IMR-90 (cell line): ENCODE results near the gene ZNRF3. TPM values are rescaled to one million over a fixed set of nuclear protein-coding genes. Genes with fewer than 3 reads are reported as not detected.

Experiments
- ATAC-seq: fragments of 200-7000 bp; cut with Tn5 transposase; 2 replicates; pipeline ENCODE4 v1.9.1; 2020; ENCODE audit warnings: low read depth, mild to moderate bottlenecking, moderate library complexity
- BruUV-seq: library from RNA; stranded (reverse); fragments of 400-500 nt; replicated peaks from 2 replicates; lab custom pipeline; 2021; lab: Mats Ljungman, UMichigan
- CTCF ChIA-PET: fragments of 300-600 bp; formaldehyde crosslinking; extraction: SDS; loops from one replicate; lab custom pipeline; 2021; ENCODE audit warnings: antibody characterized with exemption; lab: Yijun Ruan, JAX
- POLR2A ChIA-PET: fragments of 300-600 bp; sonication (Branson Sonifier 250); formaldehyde crosslinking; loops from one replicate; lab custom pipeline; 2022; ENCODE audit warnings: antibody characterized with exemption; ENCODE audit not compliant: unreplicated experiment; lab: Charles Lee
- DNase-seq: peaks from one replicate; pipeline ENCODE4 v3.0.0; 2013
- H2AFZ ChIP-seq: replicated peaks from 2 replicates; pipeline ENCODE3; 2013; ENCODE audit warnings: low read length, mild to moderate bottlenecking; ENCODE audit not compliant: poor library complexity
- H2AK5ac ChIP-seq: 2 replicates; pipeline ENCODE4 v1.6.1; 2013; ENCODE audit warnings: low read depth, low read length, inconsistent platforms
- H2AK9ac ChIP-seq: replicated peaks from 2 replicates; pipeline ENCODE3; 2013; ENCODE audit warnings: mild to moderate bottlenecking, low read depth, low read length, moderate library complexity; ENCODE audit not compliant: poor library complexity
- H2BK120ac ChIP-seq: 2 replicates; pipeline ENCODE4 v1.6.1; 2013; ENCODE audit warnings: low read depth, low read length, inconsistent platforms
- H2BK15ac ChIP-seq: 3 replicates; pipeline ENCODE4 v1.6.1; 2013; ENCODE audit warnings: low read depth, low read length, inconsistent platforms
- H2BK20ac ChIP-seq: 2 replicates; pipeline ENCODE4 v1.6.1; 2013; ENCODE audit warnings: low read depth, mild to moderate bottlenecking, inconsistent platforms, low read length, moderate library complexity
- H2BK5ac ChIP-seq: 2 replicates; pipeline ENCODE4 v1.6.1; 2013; ENCODE audit warnings: mild to moderate bottlenecking, low read depth, low read length, inconsistent platforms; ENCODE audit not compliant: poor library complexity, severe bottlenecking
- H3K14ac ChIP-seq: replicated peaks from 2 replicates; pipeline ENCODE4 v1.6.1; 2013; ENCODE audit warnings: low read depth, low read length, inconsistent platforms
- H3K18ac ChIP-seq: 2 replicates; pipeline ENCODE4 v1.6.1; 2013; ENCODE audit warnings: low read depth, low read length, control low read depth
- H3K23ac ChIP-seq: 2 replicates; pipeline ENCODE4 v1.6.1; 2013; ENCODE audit warnings: low read depth, low read length, inconsistent platforms
- H3K27ac ChIP-seq: 2 replicates; pipeline ENCODE4 v1.5.1; 2013; ENCODE audit warnings: mild to moderate bottlenecking, control low read depth, low read length; ENCODE audit not compliant: insufficient read depth
- H3K27me3 ChIP-seq: 2 replicates; pipeline ENCODE4 v1.6.1; 2013; ENCODE audit warnings: low read length; ENCODE audit not compliant: control insufficient read depth, insufficient read depth
- H3K36me3 ChIP-seq: 2 replicates; pipeline ENCODE4 v1.6.1; 2013; ENCODE audit warnings: low read length, mixed read lengths; ENCODE audit not compliant: control insufficient read depth, insufficient read depth
- H3K4ac ChIP-seq: 2 replicates; pipeline ENCODE4 v1.6.1; 2013; ENCODE audit warnings: low read depth, low read length, inconsistent platforms
- H3K4me1 ChIP-seq: 2 replicates; pipeline ENCODE4 v1.6.1; 2013; ENCODE audit warnings: low read length, mixed read lengths; ENCODE audit not compliant: control insufficient read depth, insufficient read depth
- H3K4me2 ChIP-seq: 2 replicates; pipeline ENCODE4 v1.6.1; 2013; ENCODE audit warnings: low read depth, mild to moderate bottlenecking, control low read depth, low read length, moderate library complexity
- H3K4me3 ChIP-seq: 2 replicates; pipeline ENCODE4 v1.5.1; 2013; ENCODE audit warnings: low read depth, mild to moderate bottlenecking, control low read depth, low read length, moderate library complexity; ENCODE audit not compliant: insufficient read depth
- H3K56ac ChIP-seq: 2 replicates; pipeline ENCODE4 v1.6.1; 2013; ENCODE audit warnings: low read length, inconsistent platforms; ENCODE audit not compliant: insufficient read depth; ENCODE audit errors: extremely low read depth
- H3K79me1 ChIP-seq, 2 experiments: 2 replicates each; pipeline ENCODE4 v1.6.1; 2013; ENCODE audit warnings: low read length in 2 of 2, inconsistent platforms in 1 of 2, low read depth in 1 of 2
- H3K9ac ChIP-seq: 2 replicates; pipeline ENCODE4 v1.6.1; 2013; ENCODE audit warnings: low read depth, low read length, control low read depth
- H3K9me1 ChIP-seq: 2 replicates; pipeline ENCODE4 v1.6.1; 2013; ENCODE audit warnings: low read length, inconsistent platforms; ENCODE audit not compliant: insufficient read depth
- H3K9me3 ChIP-seq: 2 replicates; pipeline ENCODE4 v1.6.1; 2013; ENCODE audit warnings: low read length; ENCODE audit not compliant: control insufficient read depth, insufficient read depth
- H4K20me1 ChIP-seq: 2 replicates; pipeline ENCODE4 v1.6.1; 2013; ENCODE audit warnings: low read length, inconsistent platforms; ENCODE audit not compliant: insufficient read depth
- H4K5ac ChIP-seq: 2 replicates; pipeline ENCODE4 v1.6.1; 2013; ENCODE audit warnings: mild to moderate bottlenecking, low read depth, low read length, control low read depth
- H4K8ac ChIP-seq, 2 experiments: 2 replicates each; pipeline ENCODE4 v1.6.1; 2013; ENCODE audit warnings: low read depth in 2 of 2, low read length in 2 of 2, control low read depth in 1 of 2, inconsistent platforms in 1 of 2
- H4K91ac ChIP-seq: 2 replicates; pipeline ENCODE4 v1.6.1; 2013; ENCODE audit warnings: low read depth, low read length, inconsistent platforms; ENCODE audit not compliant: insufficient read depth
- CEBPB ChIP-seq: IDR thresholded peaks from 2 replicates; pipeline ENCODE4 v1.6.1; 2012; ENCODE audit warnings: low read depth, low read length, improper control_type of control experiment
- CHD1 ChIP-seq: IDR thresholded peaks from 2 replicates; pipeline ENCODE4 v1.6.1; 2012; ENCODE audit warnings: low read depth, low read length, improper control_type of control experiment
- FOS ChIP-seq: fragments of 150-350 bp; IDR thresholded peaks from 2 replicates; pipeline ENCODE4 v1.6.1; 2016; ENCODE audit warnings: low read depth, low read length
- MAFK ChIP-seq: IDR thresholded peaks from 2 replicates; pipeline ENCODE4 v1.6.1; 2012; ENCODE audit warnings: low read depth, low read length, improper control_type of control experiment
- NFE2L2 ChIP-seq: fragments of 150-350 bp; IDR thresholded peaks from 2 replicates; pipeline ENCODE4 v1.6.1; 2016; ENCODE audit warnings: low read depth, mild to moderate bottlenecking, low read length
- POLR2A ChIP-seq: IDR thresholded peaks from 2 replicates; pipeline ENCODE4 v1.6.1; 2012; ENCODE audit warnings: mild to moderate bottlenecking, low read depth, low read length
- RAD21 ChIP-seq: IDR thresholded peaks from 2 replicates; pipeline ENCODE4 v1.6.1; 2012; ENCODE audit warnings: low read length, improper control_type of control experiment
- RFX5 ChIP-seq: IDR thresholded peaks from 2 replicates; pipeline ENCODE4 v1.8.0; 2012; ENCODE audit warnings: low read depth, mild to moderate bottlenecking, low read length, moderate library complexity
- SMC3 ChIP-seq: fragments of 150-350 bp; IDR thresholded peaks from 2 replicates; pipeline ENCODE4 v1.6.1; 2016; ENCODE audit warnings: low read depth, mild to moderate bottlenecking, antibody characterized with exemption, low read length, moderate library complexity
- USF2 ChIP-seq: fragments of 150-350 bp; IDR thresholded peaks from 2 replicates; pipeline ENCODE4 v1.6.1; 2017; ENCODE audit warnings: mild to moderate bottlenecking, antibody characterized with exemption, low read length, low read depth
- WGBS, 2 experiments: methylation state at CpG; one replicate each; pipeline versions ENCODE4 v1.1.5 to v1.1.7; 2013; ENCODE audit warnings: missing lambda C conversion rate in 2 of 2; ENCODE audit not compliant: insufficient read length in 1 of 2; ENCODE audit errors: extremely low coverage in 2 of 2; 5-methylcytosine and 5-hydroxymethylcytosine counted together
- dilution Hi-C: fragments of 300-500 bp; cut with HindIII; formaldehyde crosslinking; loops from one replicate; pipeline ENCODE4 v1.14.3; 2018; ENCODE audit warnings: low sequenced_read_pairs; ENCODE audit not compliant: unreplicated experiment
- in situ Hi-C: fragments of 300-500 bp; cut with MboI; formaldehyde crosslinking; loops from 3 replicates; pipeline ENCODE4 v1.14.3; 2019; ENCODE audit warnings: low sequenced_read_pairs, inconsistent platforms, mixed read lengths
- intact Hi-C: fragments of 100-400 bp; cut with micrococcal nuclease; formaldehyde crosslinking; loops from 2 replicates; pipeline ENCODE4 v1.10.0; 2022
- polyA plus RNA-seq, 3 experiments: library from polyadenylated mRNA; depleted of rRNA; stranded (reverse); fragments of >200 nt; gene quantifications; 2 replicates each; pipeline ENCODE4 v1.2.3, GENCODE V29; 2012; ENCODE audit warnings: low replicate concordance in 1 of 3
- total RNA-seq: library from RNA; depleted of rRNA; stranded (reverse); fragments of >200 nt; gene quantifications from 2 replicates; pipeline ENCODE4 v1.2.3, GENCODE V29; 2012

The ZNRF3 gene
- total and polyA plus RNA-seq, 2 of the 4 experiments (the other 2 are of a cell fraction): 1.4 to 2.4 TPM

GRCh38 chr22:29079218-29079901, 196.0 kb downstream of the ZNRF3 start:
- Histone ChIP-seq H3K36me3 (no peaks in the 10 kb centered on the region), H4K20me1 (no peaks in the 10 kb centered on the region), H3K27ac (no peak overlapping the region), H3K9ac (no peak overlapping the region), H3K14ac (no peak overlapping the region), H4K91ac (no peak overlapping the region), H2AFZ (no peak overlapping the region), H2BK120ac (no peak overlapping the region), H3K9me1 (no peaks in the 10 kb centered on the region), H2BK20ac (no peak overlapping the region), H3K23ac (no peak overlapping the region), H3K4me3 (no peak overlapping the region), H2BK15ac (no peak overlapping the region), H2AK9ac (no peak overlapping the region), H3K18ac (no peak overlapping the region), H3K4me1 (peaks cover 1% of the 10 kb centered on the region; the same call in 1 of the 2 replicates), H4K8ac (no peak overlapping the region), H3K9me3 (no peaks in the 10 kb centered on the region), H3K79me1 (no peaks in the 10 kb centered on the region), H2AK5ac (no peak overlapping the region), H3K4ac (no peak overlapping the region), H3K56ac (no peak overlapping the region), H3K4me2 (no peak overlapping the region), H2BK5ac (no peak overlapping the region), H4K5ac (no peak overlapping the region), H3K27me3 (no peaks in the 10 kb centered on the region; the same call in 1 of the 2 replicates)
- DNase-seq (no peak), ATAC-seq (no peak)
- in situ Hi-C loops: no loop called here
- dilution Hi-C loops: no loop called here
- ChIA-PET POLR2A (no interaction called here), CTCF (interaction anchor here (0.9 kb wide), 1 partner anchor 9 kb away, joined by 3 read pairs; no protein-coding TSS in a partner anchor)
- WGBS, 2 experiments: 0% methylated on average over 1 of the region's 8 CpGs; no CpG with 5 or more reads in 1 of the 2 experiments
- BruUV-seq: no TSS peak
- TF ChIP-seq RFX5 (no peak), SMC3 (no peak), POLR2A (no peak), NFE2L2 (no peak), CHD1 (no peak), MAFK (no peak), RAD21 (no peak), FOS (no peak), USF2 (no peak), CEBPB (no peak)
- intact Hi-C loops: no loop called here
